DND-41 (cell line): Measurements from ENCODE around the gene NFATC2.

Experiments used
- CTCF ChIP-seq: IDR thresholded peaks from 2 replicates; pipeline ENCODE4 v1.5.1; 2012; ENCODE audit warnings: borderline replicate concordance, low read length, moderate library complexity, mild to moderate bottlenecking; ENCODE audit not compliant: poor library complexity, severe bottlenecking; ENCODE audit errors: extremely low read depth
- EZH2 ChIP-seq: IDR thresholded peaks from 3 replicates; pipeline ENCODE4 v1.6.1; 2012; ENCODE audit warnings: borderline replicate concordance, low read depth, mild to moderate bottlenecking, moderate library complexity, low read length, inconsistent platforms; ENCODE audit not compliant: severe bottlenecking

- TF ChIP-seq CTCF (no peak), EZH2 (no peak)
Measured at GRCh38 chr20:51578145-51578459, 35.6 kb upstream of the NFATC2 start.
